ENCODE results near the gene EPHB1.

DNA sequence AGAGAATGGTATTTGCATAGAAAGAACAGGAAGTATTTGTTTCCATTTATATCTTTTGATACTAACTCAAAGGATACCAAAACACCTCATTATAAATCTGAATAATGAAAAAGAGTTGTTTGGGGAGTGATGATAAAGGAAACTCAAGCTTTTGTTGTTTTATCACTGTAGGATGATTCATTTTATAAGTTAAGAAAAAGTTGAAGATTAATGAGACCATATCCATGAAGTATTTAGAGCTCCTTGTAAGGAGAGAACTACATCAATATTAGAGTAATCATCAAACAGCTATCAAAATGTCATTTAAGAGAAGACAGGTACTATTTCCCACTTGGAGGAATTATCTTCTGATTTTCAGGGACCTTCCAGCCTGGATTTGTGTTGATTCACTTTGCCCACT is 92.5 kb downstream of the EPHB1 start:
- TF ChIP-seq, protein P1, sequence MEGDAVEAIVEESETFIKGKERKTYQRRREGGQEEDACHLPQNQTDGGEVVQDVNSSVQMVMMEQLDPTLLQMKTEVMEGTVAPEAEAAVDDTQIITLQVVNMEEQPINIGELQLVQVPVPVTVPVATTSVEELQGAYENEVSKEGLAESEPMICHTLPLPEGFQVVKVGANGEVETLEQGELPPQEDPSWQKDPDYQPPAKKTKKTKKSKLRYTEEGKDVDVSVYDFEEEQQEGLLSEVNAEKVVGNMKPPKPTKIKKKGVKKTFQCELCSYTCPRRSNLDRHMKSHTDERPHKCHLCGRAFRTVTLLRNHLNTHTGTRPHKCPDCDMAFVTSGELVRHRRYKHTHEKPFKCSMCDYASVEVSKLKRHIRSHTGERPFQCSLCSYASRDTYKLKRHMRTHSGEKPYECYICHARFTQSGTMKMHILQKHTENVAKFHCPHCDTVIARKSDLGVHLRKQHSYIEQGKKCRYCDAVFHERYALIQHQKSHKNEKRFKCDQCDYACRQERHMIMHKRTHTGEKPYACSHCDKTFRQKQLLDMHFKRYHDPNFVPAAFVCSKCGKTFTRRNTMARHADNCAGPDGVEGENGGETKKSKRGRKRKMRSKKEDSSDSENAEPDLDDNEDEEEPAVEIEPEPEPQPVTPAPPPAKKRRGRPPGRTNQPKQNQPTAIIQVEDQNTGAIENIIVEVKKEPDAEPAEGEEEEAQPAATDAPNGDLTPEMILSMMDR (IDR thresholded peaks at IDR 0.05; ENCODE audit: extremely low read depth in 1 of 2, insufficient read depth in 1 of 2, low read depth in 1 of 2, low read length in 2 of 2): no peak
- no peak for TF ChIP-seq POLR2A (IDR thresholded peaks at IDR 0.05; ENCODE audit: low read depth, low read length)
